Endothelial cell of umbilical vein (primary cell): ENCODE measurements around the gene TRIM7. TPM values are rescaled to one million over a fixed set of nuclear protein-coding genes. Genes with fewer than 3 reads are reported as not detected.
A peak's percentile ranks its signal among the peaks of the same experiment; 100 is the strongest.

Source experiments
- BruUV-seq: library from RNA; stranded (reverse); fragments of 400-500 nt; replicated peaks from 2 replicates; lab custom pipeline; 2021; lab: Mats Ljungman, UMichigan
- CTCF ChIA-PET: fragments of 300-600, 350-600 bp; sonication (Branson Sonifier 250); formaldehyde crosslinking; loops from one replicate; lab custom pipeline; 2021; ENCODE audit warnings: antibody characterized with exemption, inconsistent platforms; lab: Charles Lee
- POLR2A ChIA-PET: fragments of 300-600, 350-600 bp; sonication (Branson Sonifier 250); formaldehyde crosslinking; loops from one replicate; lab custom pipeline; 2021; ENCODE audit warnings: antibody characterized with exemption, inconsistent platforms; lab: Charles Lee
- DNase-seq: peaks from one replicate; pipeline ENCODE4 v3.0.0-alpha.2; 2011; ENCODE audit warnings: low read depth, low spot score
- FAIRE-seq: peaks from 2 replicates; lab custom pipeline; 2011; peaks lifted over from hg19 to GRCh38; lab: Jason Lieb, UNC
- H2AFZ ChIP-seq: 2 replicates; pipeline ENCODE4 v1.6.0; 2012; ENCODE audit warnings: low read depth, low read length, control low read depth, inconsistent platforms
- H3K27ac ChIP-seq: 2 replicates; pipeline ENCODE4 v1.5.1; 2011; ENCODE audit warnings: low read depth, mild to moderate bottlenecking, control low read depth, low read length, moderate library complexity; ENCODE audit not compliant: insufficient read depth
- H3K27me3 ChIP-seq, 2 experiments: 2 replicates each; pipeline versions ENCODE4 v1.6.0 to v1.6.1; 2011; ENCODE audit warnings: low read length in 2 of 2, mixed read lengths in 1 of 2; ENCODE audit not compliant: control insufficient read depth in 2 of 2, insufficient read depth in 2 of 2
- H3K36me3 ChIP-seq, 2 experiments: 2 replicates in 1 of 2; 3 replicates in 1 of 2; pipeline ENCODE4 v1.5.1; 2011; ENCODE audit warnings: low read length in 2 of 2, mild to moderate bottlenecking in 1 of 2, moderate library complexity in 1 of 2; ENCODE audit not compliant: control insufficient read depth in 2 of 2, insufficient read depth in 2 of 2; ENCODE audit errors: extremely low read depth in 1 of 2
- H3K4me1 ChIP-seq: 3 replicates; pipeline ENCODE4 v1.5.1; 2011; ENCODE audit warnings: mild to moderate bottlenecking, low read length; ENCODE audit not compliant: control insufficient read depth, insufficient read depth; ENCODE audit errors: extremely low read depth
- H3K4me2 ChIP-seq: 2 replicates; pipeline ENCODE4 v1.6.1; 2011; ENCODE audit warnings: low read length, control low read depth, mixed read lengths; ENCODE audit not compliant: insufficient read depth
- H3K4me3 ChIP-seq, 3 experiments: fragments of 200-600 bp in 1 of 3; sonication (generic), shearing (Covaris generic) in 1 of 3; replicated peaks in 1 of 3; 2 replicates each; pipeline ENCODE4 v1.5.1; 2011 to 2016; ENCODE audit warnings: control low read depth in 3 of 3, low read length in 3 of 3, mild to moderate bottlenecking in 2 of 3, inconsistent platforms in 1 of 3, low read depth in 1 of 3, moderate library complexity in 1 of 3; ENCODE audit not compliant: insufficient read depth in 1 of 3
- H3K79me2 ChIP-seq: 2 replicates; pipeline ENCODE4 v1.6.0; 2012; ENCODE audit warnings: low read length, inconsistent platforms; ENCODE audit not compliant: control insufficient read depth, insufficient read depth
- H3K9ac ChIP-seq: replicated peaks from 2 replicates; pipeline ENCODE3; 2011; ENCODE audit warnings: low read length, control low read depth; ENCODE audit not compliant: insufficient read depth; ENCODE audit errors: extremely low read depth
- H3K9me1 ChIP-seq: replicated peaks from 3 replicates; pipeline ENCODE4 v1.6.0; 2011; ENCODE audit warnings: mild to moderate bottlenecking, low read length; ENCODE audit not compliant: control insufficient read depth, insufficient read depth; ENCODE audit errors: extremely low read depth
- H3K9me3 ChIP-seq: replicated peaks from 2 replicates; pipeline ENCODE4 v1.5.1; 2012; ENCODE audit warnings: low read length, inconsistent platforms; ENCODE audit not compliant: control insufficient read depth, insufficient read depth
- H4K20me1 ChIP-seq: replicated peaks from 2 replicates; pipeline ENCODE3; 2011; ENCODE audit warnings: mild to moderate bottlenecking, low read length; ENCODE audit not compliant: control insufficient read depth, insufficient read depth; ENCODE audit errors: extremely low read depth
- EZH2 ChIP-seq: IDR thresholded peaks from 2 replicates; pipeline ENCODE4 v1.6.1; 2012; ENCODE audit warnings: borderline replicate concordance, low read depth, mild to moderate bottlenecking, moderate library complexity, low read length, inconsistent platforms; ENCODE audit not compliant: severe bottlenecking
- FOS ChIP-seq: IDR thresholded peaks from 2 replicates; pipeline ENCODE4 v1.6.1; 2011; ENCODE audit warnings: mild to moderate bottlenecking, low read length, moderate library complexity, borderline replicate concordance; ENCODE audit not compliant: insufficient read depth
- GATA2 ChIP-seq: IDR thresholded peaks from 2 replicates; pipeline ENCODE4 v1.7.0; 2011; ENCODE audit warnings: low read depth, mild to moderate bottlenecking, moderate library complexity, mixed read lengths, low read length; ENCODE audit not compliant: insufficient read length, insufficient read depth
- JUN ChIP-seq: IDR thresholded peaks from 2 replicates; pipeline ENCODE4 v1.6.1; 2011; ENCODE audit warnings: borderline replicate concordance, low read depth; ENCODE audit not compliant: insufficient read length, insufficient read depth
- MYC ChIP-seq: IDR thresholded peaks from one replicate; pipeline ENCODE4 v1.6.1; 2011; ENCODE audit warnings: mild to moderate bottlenecking, low read depth, low read length
- POLR2A ChIP-seq: IDR thresholded peaks from 2 replicates; pipeline ENCODE4 v1.6.1; 2012; ENCODE audit warnings: low read depth, mild to moderate bottlenecking, control low read depth, low read length
- POLR2AphosphoS5 ChIP-seq: IDR thresholded peaks from 2 replicates; pipeline ENCODE4 v1.6.1; 2012; ENCODE audit warnings: low read depth, mild to moderate bottlenecking, control low read depth, low read length, moderate library complexity; ENCODE audit not compliant: insufficient read depth
- dilution Hi-C: fragments of 300-500 bp; cut with MboI; formaldehyde crosslinking; loops from one replicate; pipeline ENCODE4 v1.15.0; 2019; ENCODE audit warnings: low sequenced_read_pairs; ENCODE audit not compliant: extremely low pct_ligation_motif_present
- intact Hi-C: fragments of 100-400 bp; cut with micrococcal nuclease; formaldehyde crosslinking; loops from one replicate; pipeline ENCODE4 v1.10.0; 2022
- polyA plus RNA-seq, 4 experiments: library from polyadenylated mRNA; depleted of rRNA in 3 of 4; stranded (reverse) in 3 of 4; unstranded in 1 of 4; fragments of >200 nt; gene quantifications; 2 replicates each; pipeline versions ENCODE4 v1.2.1 to v1.2.3, GENCODE V29; 2011 to 2012; ENCODE audit warnings: missing spikeins in 1 of 4
- total RNA-seq: library from RNA; stranded (reverse); gene quantifications from 2 replicates; pipeline ENCODE4 v1.2.3, GENCODE V29; 2021
- TF ChIP-seq, protein P1 (sequence below): IDR thresholded peaks from 2 replicates; pipeline ENCODE4 v1.6.1; 2011; ENCODE audit not compliant: insufficient read depth, insufficient read length
- TF ChIP-seq, protein P2 (sequence below), 2 donors: IDR thresholded peaks; 1 replicate in 1 of 2; 2 replicates in 1 of 2; pipeline ENCODE4 v1.5.1; 2011; ENCODE audit warnings: low read length in 2 of 2, mild to moderate bottlenecking in 2 of 2, moderate library complexity in 2 of 2, control low read depth in 1 of 2, inconsistent platforms in 1 of 2, low read depth in 1 of 2; ENCODE audit not compliant: insufficient read depth in 1 of 2; ENCODE audit errors: extremely low read depth in 1 of 2

TRIM7 gene
- total and polyA plus RNA-seq, 2 donors (not counting 3 experiments of a cell fraction or from before 2014, with no cell fraction given) = 2.7 to 3.4 TPM

DNA sequence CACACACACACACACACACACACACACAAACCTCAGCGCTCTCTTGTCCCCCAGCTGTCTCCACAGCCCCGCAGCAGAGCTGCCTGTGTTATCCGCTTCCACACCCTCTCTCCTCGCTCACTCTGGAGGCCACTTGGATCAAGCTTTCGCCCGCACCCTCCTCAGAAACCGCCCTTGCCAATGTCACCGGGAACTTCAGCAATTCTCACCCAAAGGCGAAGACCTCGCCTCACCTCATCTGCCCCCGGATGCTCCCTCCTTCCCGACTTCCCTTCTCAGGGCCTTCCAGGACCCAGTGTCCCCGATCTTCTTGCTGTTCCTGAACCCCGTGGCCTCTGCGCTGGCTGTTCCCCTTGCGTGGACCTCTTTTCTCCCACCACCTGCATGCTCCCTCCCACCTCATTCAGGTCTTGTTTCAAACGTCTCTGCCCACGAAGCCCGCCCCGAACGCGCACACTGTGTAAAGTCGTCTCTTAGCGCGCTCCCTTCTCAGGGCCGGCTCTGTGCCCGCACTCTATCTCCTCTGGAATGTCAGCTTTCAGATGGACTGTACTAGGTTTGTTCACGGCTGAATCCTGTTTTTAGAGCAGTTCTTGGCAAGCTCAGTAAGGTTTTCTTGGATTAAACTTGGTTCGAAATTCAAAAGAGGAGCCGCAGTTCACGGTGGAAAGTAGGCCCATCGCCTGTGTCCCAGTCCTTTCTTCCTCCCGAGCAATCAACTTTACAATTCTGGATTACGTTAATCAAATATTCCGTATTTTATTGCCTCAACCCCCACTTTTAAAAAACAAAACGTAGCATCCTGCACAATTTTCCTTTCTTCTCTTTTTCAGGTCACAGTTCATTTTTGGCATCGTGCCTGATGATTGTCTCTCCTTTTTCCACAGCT lies 1.0 kb upstream of the TRIM7 start:
- Histone ChIP-seq H3K4me2 (peak overlapping the region; percentile 51), H3K4me3 (peak overlapping the region in 1 of 3 experiments; percentile 21), H4K20me1 (no peaks in the 10 kb centered on the region), H3K9me3 (no peaks in the 10 kb centered on the region), H2AFZ (peak overlapping the region; percentile 87), H3K27ac (no peak overlapping the region), H3K9me1 (no peaks in the 10 kb centered on the region), H3K9ac (no peak overlapping the region), H3K4me1 (peaks cover 12% of the 10 kb centered on the region), H3K27me3 (peaks cover 0 to 2% of the 10 kb centered on the region in 2 experiments), H3K36me3 (no peaks in the 10 kb centered on the region), H3K79me2 (no peaks in the 10 kb centered on the region)
- no TSS peak for BruUV-seq
- TF ChIP-seq EZH2 (no peak), GATA2 (no peak), JUN (no peak), POLR2A (no peak), FOS (no peak), MYC (no peak), POLR2AphosphoS5 (no peak)
- TF ChIP-seq, protein P1, sequence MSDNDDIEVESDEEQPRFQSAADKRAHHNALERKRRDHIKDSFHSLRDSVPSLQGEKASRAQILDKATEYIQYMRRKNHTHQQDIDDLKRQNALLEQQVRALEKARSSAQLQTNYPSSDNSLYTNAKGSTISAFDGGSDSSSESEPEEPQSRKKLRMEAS = no peak
- TF ChIP-seq, protein P2, sequence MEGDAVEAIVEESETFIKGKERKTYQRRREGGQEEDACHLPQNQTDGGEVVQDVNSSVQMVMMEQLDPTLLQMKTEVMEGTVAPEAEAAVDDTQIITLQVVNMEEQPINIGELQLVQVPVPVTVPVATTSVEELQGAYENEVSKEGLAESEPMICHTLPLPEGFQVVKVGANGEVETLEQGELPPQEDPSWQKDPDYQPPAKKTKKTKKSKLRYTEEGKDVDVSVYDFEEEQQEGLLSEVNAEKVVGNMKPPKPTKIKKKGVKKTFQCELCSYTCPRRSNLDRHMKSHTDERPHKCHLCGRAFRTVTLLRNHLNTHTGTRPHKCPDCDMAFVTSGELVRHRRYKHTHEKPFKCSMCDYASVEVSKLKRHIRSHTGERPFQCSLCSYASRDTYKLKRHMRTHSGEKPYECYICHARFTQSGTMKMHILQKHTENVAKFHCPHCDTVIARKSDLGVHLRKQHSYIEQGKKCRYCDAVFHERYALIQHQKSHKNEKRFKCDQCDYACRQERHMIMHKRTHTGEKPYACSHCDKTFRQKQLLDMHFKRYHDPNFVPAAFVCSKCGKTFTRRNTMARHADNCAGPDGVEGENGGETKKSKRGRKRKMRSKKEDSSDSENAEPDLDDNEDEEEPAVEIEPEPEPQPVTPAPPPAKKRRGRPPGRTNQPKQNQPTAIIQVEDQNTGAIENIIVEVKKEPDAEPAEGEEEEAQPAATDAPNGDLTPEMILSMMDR (IDR thresholded peaks at IDR 0.05; ENCODE audit: extremely low read depth in 1 of 2, insufficient read depth in 1 of 2, low read depth in 1 of 2, low read length in 2 of 2) = no peak
- ChIA-PET CTCF (interaction anchor here (0.9 to 8.0 kb wide), 3 partner anchors 7 to 14 kb away, joined by 4 to 95 read pairs (median 8); no protein-coding TSS in a partner anchor), POLR2A (interaction anchor here (0.6 to 2.1 kb wide), 5 partner anchors 17 to 47 kb away, joined by 4 to 11 read pairs (median 6); partner anchors contain the start of genes RACK1 and TRIM41)
- FAIRE-seq = no peak
- no peak for DNase-seq
- dilution Hi-C loops (no loop called here), intact Hi-C loops (loop anchor here (1.0 to 10.0 kb wide), 2 partner anchors 15 to 1651 kb away; partner anchors contain the start of gene RUFY1)
